Neural crest cell (in vitro differentiated cells): ENCODE results near the gene PON1. TPM values are rescaled to one million over a fixed set of nuclear protein-coding genes. Genes with fewer than 3 reads are reported as not detected.

Experiments used
- DNase-seq: peaks from one replicate; pipeline ENCODE4 v3.0.0; 2021; ENCODE audit warnings: low read depth, mixed read lengths, low spot score
- H3K27ac Mint-ChIP-seq: one replicate; pipeline ENCODE4 v1.8.0; 2021; ENCODE audit warnings: mild to moderate bottlenecking, mixed read lengths; ENCODE audit not compliant: unreplicated experiment
- H3K27me3 Mint-ChIP-seq: 2 replicates; pipeline ENCODE4 v1.8.0; 2021; ENCODE audit warnings: low read depth, mild to moderate bottlenecking, mixed read lengths
- H3K36me3 Mint-ChIP-seq: 2 replicates; pipeline ENCODE4 v1.8.0; 2021; ENCODE audit warnings: low read depth, mild to moderate bottlenecking, mixed read lengths
- H3K4me1 Mint-ChIP-seq: 2 replicates; pipeline ENCODE4 v1.8.0; 2021; ENCODE audit warnings: mixed read lengths
- H3K4me3 Mint-ChIP-seq: one replicate; pipeline ENCODE4 v1.8.0; 2021; ENCODE audit warnings: mild to moderate bottlenecking, mixed read lengths
- H3K9me3 Mint-ChIP-seq: 2 replicates; pipeline ENCODE4 v1.8.0; 2021; ENCODE audit warnings: mixed read lengths
- total RNA-seq: library from RNA; stranded (reverse); gene quantifications from 2 replicates; pipeline ENCODE4 v1.2.1, GENCODE V29; 2021
- TF ChIP-seq, protein P1 (sequence below): fragments of 200-600 bp; sonication (generic); conservative IDR thresholded peaks from 2 replicates; pipeline ENCODE4 v1.5.0; 2021; ENCODE audit warnings: antibody characterized with exemption, mild to moderate bottlenecking

PON1 gene
- total RNA-seq, 1 donor from 2014 or later: not detected

DNA sequence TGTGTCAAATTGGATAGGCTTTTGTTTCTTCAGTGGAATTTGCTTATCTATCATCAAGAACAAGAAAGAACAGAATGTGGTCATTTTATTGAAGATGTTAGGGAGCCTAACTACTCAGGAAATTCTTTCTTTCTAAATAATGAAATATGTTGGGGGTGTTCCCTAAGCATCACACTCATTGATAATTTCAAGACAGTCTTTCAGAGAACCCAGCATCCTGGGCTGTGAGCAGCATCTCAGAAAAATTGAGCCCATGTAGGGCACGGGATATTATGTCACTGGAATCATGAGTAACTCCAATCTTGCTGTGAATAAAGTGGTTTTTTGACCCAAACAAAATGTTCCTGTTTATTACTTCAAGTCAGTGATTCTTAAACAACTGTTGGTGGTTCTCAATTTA is 27.3 kb downstream of the PON1 start:
- no peak for DNase-seq
- Mint-ChIP-seq H3K36me3 (peaks cover 6% of the 10 kb centered on the region), H3K9me3 (no peaks in the 10 kb centered on the region), H3K27ac (no peak overlapping the region), H3K4me3 (no peak overlapping the region), H3K27me3 (no peaks in the 10 kb centered on the region), H3K4me1 (peaks cover 11% of the 10 kb centered on the region)
- TF ChIP-seq, protein P1, sequence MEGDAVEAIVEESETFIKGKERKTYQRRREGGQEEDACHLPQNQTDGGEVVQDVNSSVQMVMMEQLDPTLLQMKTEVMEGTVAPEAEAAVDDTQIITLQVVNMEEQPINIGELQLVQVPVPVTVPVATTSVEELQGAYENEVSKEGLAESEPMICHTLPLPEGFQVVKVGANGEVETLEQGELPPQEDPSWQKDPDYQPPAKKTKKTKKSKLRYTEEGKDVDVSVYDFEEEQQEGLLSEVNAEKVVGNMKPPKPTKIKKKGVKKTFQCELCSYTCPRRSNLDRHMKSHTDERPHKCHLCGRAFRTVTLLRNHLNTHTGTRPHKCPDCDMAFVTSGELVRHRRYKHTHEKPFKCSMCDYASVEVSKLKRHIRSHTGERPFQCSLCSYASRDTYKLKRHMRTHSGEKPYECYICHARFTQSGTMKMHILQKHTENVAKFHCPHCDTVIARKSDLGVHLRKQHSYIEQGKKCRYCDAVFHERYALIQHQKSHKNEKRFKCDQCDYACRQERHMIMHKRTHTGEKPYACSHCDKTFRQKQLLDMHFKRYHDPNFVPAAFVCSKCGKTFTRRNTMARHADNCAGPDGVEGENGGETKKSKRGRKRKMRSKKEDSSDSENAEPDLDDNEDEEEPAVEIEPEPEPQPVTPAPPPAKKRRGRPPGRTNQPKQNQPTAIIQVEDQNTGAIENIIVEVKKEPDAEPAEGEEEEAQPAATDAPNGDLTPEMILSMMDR: no peak

DNA sequence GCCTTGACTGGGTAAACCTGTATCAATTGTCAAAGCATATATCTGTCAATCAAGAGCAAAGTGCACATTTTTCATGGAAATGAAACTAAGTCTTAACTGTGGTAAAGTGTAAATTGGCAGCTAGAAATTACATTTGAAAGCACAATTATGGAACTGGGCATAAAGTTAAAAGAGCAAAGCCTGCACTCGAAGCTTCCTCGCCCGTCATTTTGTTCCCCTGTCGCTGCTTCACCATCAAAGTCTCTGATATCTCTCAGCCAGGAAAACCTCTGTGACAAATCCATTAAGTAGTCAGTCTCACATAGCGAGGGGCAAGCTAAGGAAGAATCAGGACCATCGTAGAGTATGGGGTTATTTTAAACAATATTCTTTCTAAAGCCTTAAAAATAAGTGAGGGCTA is 27.9 kb downstream of the PON1 start:
- H3K9me3 Mint-ChIP-seq: no peaks in the 10 kb centered on the region
- H3K36me3 Mint-ChIP-seq: peaks cover 6% of the 10 kb centered on the region
- no peak for DNase-seq
- H3K27ac Mint-ChIP-seq: no peak overlapping the region
- H3K4me1 Mint-ChIP-seq: peaks cover 15% of the 10 kb centered on the region
- TF ChIP-seq, protein P1: no peak
- H3K4me3 Mint-ChIP-seq: no peak overlapping the region
- no peaks in the 10 kb centered on the region for H3K27me3 Mint-ChIP-seq

DNA sequence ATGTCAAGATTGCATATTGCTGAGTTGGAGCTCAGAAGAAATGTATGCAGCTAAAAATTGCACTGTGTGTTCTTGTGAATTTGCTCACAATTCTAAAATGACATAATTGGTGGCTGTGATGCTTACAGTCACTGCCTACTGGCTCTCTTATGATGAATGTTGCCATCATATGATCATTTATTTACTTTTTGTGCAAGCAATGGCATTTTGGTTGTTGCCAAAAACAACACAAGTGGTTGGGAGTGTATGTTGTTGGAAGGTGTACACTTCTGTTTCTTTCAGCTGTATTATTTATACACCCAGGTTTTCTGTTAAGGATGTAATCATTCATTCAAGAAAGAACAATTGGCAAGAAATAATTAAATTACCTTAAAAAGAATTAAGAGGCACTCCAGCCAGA is 28.9 kb downstream of the PON1 start:
- peaks cover 8% of the 10 kb centered on the region for H3K36me3 Mint-ChIP-seq
- peaks cover 12% of the 10 kb centered on the region for H3K4me1 Mint-ChIP-seq
- H3K27ac Mint-ChIP-seq: no peak overlapping the region
- no peak overlapping the region for H3K4me3 Mint-ChIP-seq
- H3K9me3 Mint-ChIP-seq: no peaks in the 10 kb centered on the region
- no peaks in the 10 kb centered on the region for H3K27me3 Mint-ChIP-seq
- TF ChIP-seq, protein P1: no peak
- no peak for DNase-seq

DNA sequence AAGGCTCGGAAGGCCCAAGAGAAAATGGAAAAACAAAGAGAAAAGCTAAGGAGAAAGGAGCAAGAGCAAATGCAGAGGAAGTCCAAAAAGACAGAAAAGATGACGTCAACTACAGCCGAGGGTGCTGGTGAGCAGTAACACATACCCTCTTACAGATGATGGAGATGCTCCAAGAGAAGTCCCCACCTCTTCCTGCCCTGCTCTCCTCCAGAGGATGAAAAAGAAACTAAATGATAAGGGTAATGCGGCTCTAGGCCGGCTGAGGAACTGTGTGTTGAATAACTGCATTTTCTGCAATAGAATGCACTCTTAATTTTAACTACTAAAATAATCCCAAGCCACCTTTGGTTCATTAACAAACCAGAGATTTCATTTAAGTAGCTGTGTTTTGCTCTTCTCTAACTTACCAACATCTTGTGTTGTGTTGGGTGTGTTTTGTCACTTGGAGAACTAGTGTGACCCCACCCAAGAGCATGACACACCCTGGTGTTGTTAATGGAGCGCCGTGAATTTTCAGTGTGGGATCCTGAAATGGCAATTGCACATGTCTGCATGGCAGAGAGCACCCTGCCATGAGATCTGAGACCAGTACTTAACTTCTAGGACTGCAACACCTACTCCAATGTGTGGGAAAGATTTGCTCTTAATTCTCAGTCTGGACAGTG is 34.0 kb downstream of the PON1 start:
- H3K27me3 Mint-ChIP-seq: no peaks in the 10 kb centered on the region
- peaks cover 23% of the 10 kb centered on the region for H3K36me3 Mint-ChIP-seq
- H3K9me3 Mint-ChIP-seq: no peaks in the 10 kb centered on the region
- peaks cover 10% of the 10 kb centered on the region for H3K4me1 Mint-ChIP-seq
- TF ChIP-seq, protein P1: no peak
- DNase-seq: no peak
- no peak overlapping the region for H3K4me3 Mint-ChIP-seq
- no peak overlapping the region for H3K27ac Mint-ChIP-seq

DNA sequence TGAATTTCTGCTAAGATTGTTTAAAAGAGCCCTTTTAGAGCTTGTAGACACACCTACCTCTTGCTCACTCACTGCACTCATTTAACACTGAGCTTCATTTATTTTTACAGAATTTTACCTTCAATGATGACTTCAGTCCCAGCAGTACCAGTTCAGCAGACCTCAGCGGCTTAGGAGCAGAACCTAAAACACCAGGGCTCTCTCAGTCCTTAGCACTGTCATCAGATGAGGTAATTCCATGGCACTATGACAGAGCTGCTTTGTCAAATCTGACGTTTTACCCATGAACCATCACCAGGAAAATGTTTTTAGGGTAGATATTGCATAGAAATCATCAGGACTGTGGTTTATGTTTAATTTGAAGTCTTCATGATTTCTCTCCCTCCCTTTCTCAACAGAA is 38.2 kb downstream of the PON1 start:
- H3K4me1 Mint-ChIP-seq: no peaks in the 10 kb centered on the region
- TF ChIP-seq, protein P1: no peak
- no peaks in the 10 kb centered on the region for H3K9me3 Mint-ChIP-seq
- H3K4me3 Mint-ChIP-seq: no peak overlapping the region
- no peaks in the 10 kb centered on the region for H3K27me3 Mint-ChIP-seq
- peaks cover 23% of the 10 kb centered on the region for H3K36me3 Mint-ChIP-seq
- DNase-seq: no peak
- no peak overlapping the region for H3K27ac Mint-ChIP-seq
